ENCODE results near the gene TSHB. TPM values are rescaled to one million over a fixed set of nuclear protein-coding genes. Genes with fewer than 3 reads are reported as not detected.
"Not testable (repeated sequence)": the region's sequence is repeated elsewhere in the genome, so short reads cannot be mapped to it uniquely, and the experiment has no call there.

Gene TSHB
- total RNA-seq, 2 experiments from 2014 or later, result not detected

- no peak for TF ChIP-seq CTCF (IDR thresholded peaks at IDR 0.05)
- Mint-ChIP-seq H3K4me3 (no peak overlapping the region), H3K27ac (no peak overlapping the region), H3K27me3 (peaks cover 14% of the 10 kb centered on the region), H3K36me3 (ENCODE audit: low read depth) (no peaks in the 10 kb centered on the region), H3K4me1 (ENCODE audit: low read depth) (no peaks in the 10 kb centered on the region), H3K9me3 (no peaks in the 10 kb centered on the region)
- DNase-seq, result no peak
- CTCF ChIA-PET, result no interaction called here
- ATAC-seq, result no peak
- intact Hi-C loops (cut with micrococcal nuclease), result no loop called here
- POLR2A ChIA-PET, result no interaction called here
Observed at GRCh38 chr1:115006191-115006590, 23.4 kb upstream of the TSHB start.

GRCh38 chr1:115012006-115012405, 17.6 kb upstream of the TSHB start:
- intact Hi-C loops (cut with micrococcal nuclease), result no loop called here
- DNase-seq, result no peak
- Mint-ChIP-seq H3K36me3 (ENCODE audit: low read depth) (no peaks in the 10 kb centered on the region), H3K27ac (no peak overlapping the region), H3K4me3 (no peak overlapping the region), H3K4me1 (ENCODE audit: low read depth) (no peaks in the 10 kb centered on the region), H3K9me3 (no peaks in the 10 kb centered on the region), H3K27me3 (peaks cover 2% of the 10 kb centered on the region)
- no peak for TF ChIP-seq CTCF (IDR thresholded peaks at IDR 0.05)
- ChIA-PET CTCF (no interaction called here), POLR2A (no interaction called here)
- no peak for ATAC-seq

- DNase-seq (no peak), ATAC-seq (no peak)
- TF ChIP-seq CTCF (IDR thresholded peaks at IDR 0.05), result no peak
- no peaks in the 10 kb centered on the region for H3K36me3 Mint-ChIP-seq (ENCODE audit: low read depth)
- H3K4me1 Mint-ChIP-seq (ENCODE audit: low read depth), result no peaks in the 10 kb centered on the region
- H3K4me3 Mint-ChIP-seq, result no peak overlapping the region
- intact Hi-C loops (cut with micrococcal nuclease), result no loop called here
- peaks cover 2% of the 10 kb centered on the region for H3K27me3 Mint-ChIP-seq
- no peaks in the 10 kb centered on the region for H3K9me3 Mint-ChIP-seq
- ChIA-PET CTCF (no interaction called here), POLR2A (no interaction called here)
- H3K27ac Mint-ChIP-seq, result no peak overlapping the region
Observed at GRCh38 chr1:115012434-115012833, 17.2 kb upstream of the TSHB start.

- Mint-ChIP-seq H3K27me3 (peaks cover 6% of the 10 kb centered on the region), H3K9me3 (peaks cover 3% of the 10 kb centered on the region), H3K36me3 (ENCODE audit: low read depth) (peaks cover 2% of the 10 kb centered on the region), H3K4me1 (ENCODE audit: low read depth) (no peaks in the 10 kb centered on the region), H3K4me3 (no peak overlapping the region), H3K27ac (no peak overlapping the region)
- DNase-seq, result no peak
- ATAC-seq, result no peak
- POLR2A ChIA-PET, result no interaction called here
- intact Hi-C loops (cut with micrococcal nuclease), result no loop called here
- CTCF ChIA-PET, result no interaction called here
- no peak for TF ChIP-seq CTCF (IDR thresholded peaks at IDR 0.05)
Observed at GRCh38 chr1:115013792-115014191, 15.8 kb upstream of the TSHB start.

GRCh38 chr1:115019549-115019948, 10.1 kb upstream of the TSHB start:
- DNase-seq; POLR2A ChIA-PET; intact Hi-C loops (cut with micrococcal nuclease); ATAC-seq; H3K27ac Mint-ChIP-seq; H3K4me3 Mint-ChIP-seq; H3K4me1 Mint-ChIP-seq (ENCODE audit: low read depth); CTCF ChIA-PET; H3K36me3 Mint-ChIP-seq (ENCODE audit: low read depth); H3K9me3 Mint-ChIP-seq: not testable (repeated sequence)
- H3K27me3 Mint-ChIP-seq, result peaks cover 12% of the 10 kb centered on the region

GRCh38 chr1:115021145-115021544, 8.5 kb upstream of the TSHB start:
- Mint-ChIP-seq H3K27me3 (peaks cover 12% of the 10 kb centered on the region), H3K4me3 (no peak overlapping the region), H3K27ac (no peak overlapping the region), H3K9me3 (peaks cover 3% of the 10 kb centered on the region), H3K36me3 (ENCODE audit: low read depth) (peaks cover 2% of the 10 kb centered on the region), H3K4me1 (ENCODE audit: low read depth) (no peaks in the 10 kb centered on the region)
- TF ChIP-seq CTCF (IDR thresholded peaks at IDR 0.05), result no peak
- ATAC-seq, result no peak
- POLR2A ChIA-PET, result no interaction called here
- intact Hi-C loops (cut with micrococcal nuclease), result no loop called here
- DNase-seq, result no peak
- CTCF ChIA-PET, result no interaction called here
